Retinal pigment epithelial cell (primary cell): ENCODE data around the gene SLC25A47.
"Not testable (repeated sequence)": the region's sequence is repeated elsewhere in the genome, so short reads cannot be mapped to it uniquely, and the experiment has no call there.

ENCODE experiments used
- DNase-seq: peaks from one replicate; pipeline ENCODE4 v3.0.0-alpha.2; 2010; ENCODE audit warnings: low read depth
- H3K4me3 ChIP-seq: 2 replicates; pipeline ENCODE4 v1.5.1; 2011; ENCODE audit warnings: mild to moderate bottlenecking, low read length, control low read depth, moderate library complexity
- TF ChIP-seq, protein P1 (sequence below): conservative IDR thresholded peaks from 2 replicates; pipeline ENCODE4 v1.5.1; 2011; ENCODE audit warnings: low read depth, low read length, control low read depth, inconsistent platforms

SLC25A47 gene

DNA sequence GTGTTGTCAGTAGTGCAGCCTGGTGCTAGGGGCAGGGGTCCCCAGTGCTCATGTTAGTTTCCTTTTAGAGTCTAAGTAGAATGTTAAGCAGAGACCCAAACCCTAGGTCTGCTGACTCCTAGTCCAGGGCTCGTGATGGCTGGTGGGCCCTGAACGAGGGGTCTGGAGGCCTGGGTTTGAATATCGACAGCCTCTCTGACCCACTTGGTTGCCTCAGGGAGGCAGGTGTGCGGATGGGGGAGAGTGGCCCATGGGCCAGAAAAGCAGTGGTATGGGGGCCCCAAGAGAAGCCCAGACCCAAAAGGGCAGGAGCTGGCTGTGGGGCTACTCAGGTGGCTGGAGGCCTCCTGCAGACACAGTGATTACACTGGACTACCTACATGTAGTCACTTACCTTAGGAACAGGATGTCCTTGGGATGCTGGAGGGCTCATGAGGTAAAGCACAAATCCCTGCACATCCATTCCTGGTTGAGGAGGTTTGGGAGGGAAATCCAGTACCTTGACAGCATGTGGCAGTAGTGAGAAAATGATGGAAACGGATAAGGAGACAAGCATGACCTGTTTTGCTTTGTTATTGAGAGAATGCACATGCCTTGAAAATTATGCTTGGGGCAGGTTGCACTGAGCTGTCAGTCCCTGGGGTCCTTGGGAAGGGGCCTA, 15.2 kb upstream of the SLC25A47 start:
- DNase-seq, result no peak
- TF ChIP-seq, protein P1, sequence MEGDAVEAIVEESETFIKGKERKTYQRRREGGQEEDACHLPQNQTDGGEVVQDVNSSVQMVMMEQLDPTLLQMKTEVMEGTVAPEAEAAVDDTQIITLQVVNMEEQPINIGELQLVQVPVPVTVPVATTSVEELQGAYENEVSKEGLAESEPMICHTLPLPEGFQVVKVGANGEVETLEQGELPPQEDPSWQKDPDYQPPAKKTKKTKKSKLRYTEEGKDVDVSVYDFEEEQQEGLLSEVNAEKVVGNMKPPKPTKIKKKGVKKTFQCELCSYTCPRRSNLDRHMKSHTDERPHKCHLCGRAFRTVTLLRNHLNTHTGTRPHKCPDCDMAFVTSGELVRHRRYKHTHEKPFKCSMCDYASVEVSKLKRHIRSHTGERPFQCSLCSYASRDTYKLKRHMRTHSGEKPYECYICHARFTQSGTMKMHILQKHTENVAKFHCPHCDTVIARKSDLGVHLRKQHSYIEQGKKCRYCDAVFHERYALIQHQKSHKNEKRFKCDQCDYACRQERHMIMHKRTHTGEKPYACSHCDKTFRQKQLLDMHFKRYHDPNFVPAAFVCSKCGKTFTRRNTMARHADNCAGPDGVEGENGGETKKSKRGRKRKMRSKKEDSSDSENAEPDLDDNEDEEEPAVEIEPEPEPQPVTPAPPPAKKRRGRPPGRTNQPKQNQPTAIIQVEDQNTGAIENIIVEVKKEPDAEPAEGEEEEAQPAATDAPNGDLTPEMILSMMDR, result no peak
- peak overlapping the region; percentile 73 for H3K4me3 ChIP-seq

DNA sequence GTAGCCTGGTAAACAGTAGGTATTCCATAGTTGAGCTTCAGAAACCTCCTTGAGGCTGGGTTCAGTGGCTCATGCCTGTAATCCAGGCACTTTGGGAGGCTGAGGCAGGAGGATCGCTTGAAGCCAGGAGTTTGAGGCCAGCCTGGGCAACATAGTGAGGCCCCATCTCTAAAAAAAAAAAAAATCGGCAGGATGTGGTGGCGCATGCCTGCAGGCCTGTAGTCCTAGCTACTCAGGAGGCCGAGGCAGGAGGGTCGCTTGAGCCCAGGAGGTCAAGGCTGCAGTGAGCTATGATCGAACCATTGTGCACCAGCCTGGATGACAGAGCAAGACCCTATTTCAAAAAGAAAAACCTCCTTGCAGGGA, 14.7 kb upstream of the SLC25A47 start:
- not testable (repeated sequence) for DNase-seq, H3K4me3 ChIP-seq

DNA sequence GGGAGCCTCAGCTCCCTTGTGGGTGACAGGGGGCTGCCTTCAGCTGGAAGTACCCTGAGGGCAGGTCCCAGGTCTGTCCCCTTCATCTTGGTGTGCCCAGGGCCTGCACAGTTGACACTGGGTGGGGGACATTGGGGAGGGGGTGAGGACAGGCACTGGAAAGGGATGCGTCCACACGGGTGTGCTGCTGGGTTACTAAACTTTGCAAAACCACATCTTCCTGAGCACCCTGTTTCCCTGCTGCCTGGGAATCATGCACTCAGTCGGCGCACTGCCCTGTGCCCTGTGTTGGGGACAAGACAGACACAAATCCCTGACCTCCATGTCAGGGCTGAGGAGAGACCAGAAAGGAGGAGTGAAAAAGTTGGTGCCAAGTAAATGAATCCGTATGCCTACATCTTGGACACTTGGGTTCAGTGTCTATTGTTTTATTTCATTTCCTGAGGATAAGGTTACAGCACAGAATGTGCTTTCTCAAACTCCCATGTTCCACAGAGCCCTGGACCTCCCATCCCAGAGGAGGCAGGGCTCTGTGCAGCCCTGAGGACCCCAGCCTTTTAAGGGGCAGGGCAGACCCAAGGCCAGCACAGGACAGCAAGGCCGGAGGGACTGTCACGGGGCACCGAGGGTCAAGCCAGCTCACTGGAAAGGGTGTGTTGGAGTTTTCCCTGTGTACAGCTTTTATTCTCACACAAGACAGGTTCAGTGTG, 14.0 kb upstream of the SLC25A47 start:
- no peak for DNase-seq

DNA sequence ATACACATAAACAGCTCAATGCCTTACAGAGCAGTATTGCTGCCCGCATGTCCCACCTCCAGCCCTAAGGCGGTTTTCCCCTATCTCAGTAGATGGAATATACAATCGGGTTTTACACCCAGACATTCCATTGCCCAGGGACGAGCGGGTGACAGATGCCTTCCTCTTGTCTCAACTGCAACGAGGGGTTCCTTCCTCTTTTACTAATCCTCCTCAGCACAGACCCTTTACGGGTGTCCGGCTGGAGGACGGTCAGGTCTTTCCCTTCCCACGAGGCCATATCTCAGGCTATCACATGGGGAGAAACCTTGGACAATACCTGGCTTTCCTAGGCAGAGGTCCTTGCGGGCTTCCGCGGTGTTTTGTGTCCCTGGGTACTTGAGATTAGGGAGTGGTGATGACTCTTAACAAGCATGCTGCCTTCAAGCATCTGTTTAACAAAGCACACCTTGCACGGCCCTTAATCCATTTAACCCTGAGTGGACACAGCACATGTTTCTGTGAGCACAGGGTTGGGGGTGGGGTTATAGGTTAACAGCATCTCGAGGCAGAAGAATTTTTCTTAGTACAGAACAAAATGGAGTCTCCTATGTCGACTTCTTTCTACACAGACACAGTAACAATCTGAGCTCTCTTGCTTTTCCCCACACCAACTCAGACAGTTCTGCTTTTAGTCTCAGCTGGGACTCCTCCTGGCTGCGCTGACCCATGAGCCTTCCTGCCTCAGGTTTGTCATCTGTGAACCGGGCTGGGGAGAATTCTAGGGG, 10.8 kb upstream of the SLC25A47 start:
- not testable (repeated sequence) for H3K4me3 ChIP-seq, DNase-seq

More for the DNA sequence above, 14.0 kb upstream of the SLC25A47 start:
- TF ChIP-seq, protein P1, result no peak
- no peak overlapping the region for H3K4me3 ChIP-seq

DNA sequence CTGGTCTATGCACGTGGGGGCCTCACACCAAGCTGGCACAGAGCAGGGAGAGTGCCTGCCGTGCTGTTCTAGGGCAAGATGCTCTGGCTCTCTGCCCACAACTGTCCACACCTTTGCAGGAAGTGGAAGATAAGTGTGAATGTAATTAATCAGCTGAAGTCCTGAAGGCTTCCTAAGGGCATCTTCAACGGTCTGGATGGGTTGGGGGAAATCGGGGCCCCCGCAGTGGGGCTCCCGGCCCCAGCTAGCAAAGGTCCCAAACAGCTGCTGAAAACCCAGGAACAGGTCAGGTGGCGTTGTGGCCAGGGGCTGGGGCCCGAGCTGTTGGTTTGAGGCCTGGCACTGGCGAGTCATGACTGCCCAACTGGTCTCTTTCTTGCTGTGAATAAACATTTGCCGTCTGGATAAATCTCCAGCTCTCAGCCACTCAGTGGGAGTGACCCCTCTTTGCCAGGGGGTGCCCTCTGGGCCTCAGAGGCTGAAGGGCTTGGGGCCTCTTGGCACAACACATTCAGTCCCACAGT, 10.2 kb upstream of the SLC25A47 start:
- TF ChIP-seq, protein P1, result no peak
- no peak overlapping the region for H3K4me3 ChIP-seq
- DNase-seq, result no peak

DNA sequence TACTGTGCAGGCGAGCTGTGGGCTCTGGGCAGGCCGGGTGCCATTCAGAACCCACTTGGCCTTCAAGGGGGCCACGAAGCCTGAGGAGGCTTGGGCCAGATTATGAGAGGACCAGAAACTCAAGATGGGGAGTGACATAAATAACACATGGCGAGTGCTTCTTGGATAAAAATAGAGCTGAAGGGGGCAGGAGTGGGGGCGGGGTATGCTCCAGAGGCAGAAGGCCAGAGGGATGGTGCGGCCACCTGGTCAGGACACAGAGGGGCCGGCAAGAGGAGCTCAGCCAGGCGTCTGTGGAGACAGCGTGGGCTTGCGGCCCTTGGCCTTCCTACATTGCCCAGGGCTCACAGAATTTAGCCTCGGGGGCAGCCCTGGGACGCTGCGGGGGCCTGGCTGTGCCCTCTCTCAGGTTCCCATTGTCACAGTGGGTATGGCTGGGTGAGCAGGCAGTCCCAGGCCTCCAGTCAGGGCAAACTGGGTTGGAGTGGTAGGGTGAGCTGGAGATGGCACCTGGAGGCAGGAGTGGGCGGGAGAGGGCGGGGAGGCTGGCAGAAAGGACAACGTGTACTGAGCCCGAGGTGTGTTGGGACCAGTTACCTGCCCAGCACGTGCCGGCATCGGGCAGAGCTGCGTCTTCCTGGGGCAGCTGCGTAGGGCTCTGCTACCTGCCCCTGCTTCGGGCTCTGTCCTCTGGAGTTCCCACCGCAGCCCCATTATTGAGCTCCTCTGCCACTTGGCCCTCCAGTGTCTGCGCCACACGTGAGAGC, 9.5 kb upstream of the SLC25A47 start:
- TF ChIP-seq, protein P1, result no peak
- no peak overlapping the region for H3K4me3 ChIP-seq
- DNase-seq, result no peak

DNA sequence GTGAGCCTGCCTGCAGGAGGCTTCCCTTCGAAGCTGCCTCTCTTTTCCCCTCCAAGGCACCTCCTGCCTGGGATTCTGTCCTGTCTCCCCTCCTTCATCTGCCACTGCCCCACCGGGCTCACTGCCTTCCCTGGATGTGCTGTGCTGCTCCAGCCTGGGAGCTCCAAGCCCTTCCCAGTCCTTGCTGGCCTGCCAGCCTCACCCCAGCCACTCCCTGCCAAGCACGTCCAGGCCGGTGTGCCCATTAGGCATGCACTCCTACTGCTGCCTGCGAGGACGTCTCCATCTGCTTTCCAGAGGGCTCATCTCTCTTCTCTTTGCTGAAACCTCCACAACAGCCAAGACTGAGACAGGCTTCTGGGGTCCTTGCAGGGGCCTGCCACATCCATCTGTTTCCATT, 8.4 kb upstream of the SLC25A47 start:
- H3K4me3 ChIP-seq, result no peak overlapping the region
- DNase-seq, result no peak
- TF ChIP-seq, protein P1, result no peak
